Endothelial cell (in vitro differentiated cells): Measurements from ENCODE around the gene THOC7. TPM values are rescaled to one million over a fixed set of nuclear protein-coding genes. Genes with fewer than 3 reads are reported as not detected.
A peak's percentile ranks its signal among the peaks of the same experiment; 100 is the strongest.

ENCODE experiments used
- DNase-seq: peaks from one replicate; pipeline ENCODE4 v3.0.0; 2021; ENCODE audit warnings: low spot score
- H3K27ac Mint-ChIP-seq: one replicate; pipeline ENCODE4 v1.8.0; 2021; ENCODE audit warnings: mixed read lengths, inconsistent platforms; ENCODE audit not compliant: unreplicated experiment
- H3K27me3 Mint-ChIP-seq: one replicate; pipeline ENCODE4 v1.8.0; 2021; ENCODE audit warnings: mild to moderate bottlenecking, moderate library complexity, mixed read lengths, inconsistent platforms; ENCODE audit not compliant: unreplicated experiment
- H3K36me3 Mint-ChIP-seq: one replicate; pipeline ENCODE4 v1.8.0; 2021; ENCODE audit warnings: mild to moderate bottlenecking, low read depth, mixed read lengths, inconsistent platforms; ENCODE audit not compliant: unreplicated experiment
- H3K4me1 Mint-ChIP-seq: one replicate; pipeline ENCODE4 v1.8.0; 2021; ENCODE audit warnings: mild to moderate bottlenecking, mixed read lengths, inconsistent platforms; ENCODE audit not compliant: unreplicated experiment
- H3K4me3 Mint-ChIP-seq: one replicate; pipeline ENCODE4 v1.8.0; 2021; ENCODE audit warnings: mild to moderate bottlenecking, mixed read lengths, inconsistent platforms; ENCODE audit not compliant: unreplicated experiment
- H3K9me3 Mint-ChIP-seq: one replicate; pipeline ENCODE4 v1.8.0; 2021; ENCODE audit warnings: mixed read lengths, inconsistent platforms; ENCODE audit not compliant: unreplicated experiment
- total RNA-seq: library from RNA; stranded (reverse); fragmentation: NEBNext Ultra II Directional; extraction: Animal tissue kit (Norgen Biotek cat#: 25700); gene quantifications from one replicate; pipeline ENCODE4 v1.2.1, GENCODE V29; 2021; ENCODE audit not compliant: unreplicated experiment
- TF ChIP-seq, protein P1 (sequence below): fragments of 200-600 bp; sonication (generic); IDR thresholded peaks from one replicate; pipeline ENCODE4 v1.5.0; 2021; ENCODE audit warnings: antibody characterized with exemption; ENCODE audit not compliant: unreplicated experiment

Gene THOC7
- total RNA-seq, 1 donor from 2014 or later = 47.3 TPM

GRCh38 chr3:63824309-63824708 is 39.3 kb downstream of the THOC7 start:
- Mint-ChIP-seq H3K27ac (no peak overlapping the region), H3K4me1 (no peaks in the 10 kb centered on the region), H3K4me3 (no peak overlapping the region), H3K36me3 (no peaks in the 10 kb centered on the region), H3K9me3 (no peaks in the 10 kb centered on the region), H3K27me3 (no peaks in the 10 kb centered on the region)
- DNase-seq = no peak
- TF ChIP-seq, protein P1, sequence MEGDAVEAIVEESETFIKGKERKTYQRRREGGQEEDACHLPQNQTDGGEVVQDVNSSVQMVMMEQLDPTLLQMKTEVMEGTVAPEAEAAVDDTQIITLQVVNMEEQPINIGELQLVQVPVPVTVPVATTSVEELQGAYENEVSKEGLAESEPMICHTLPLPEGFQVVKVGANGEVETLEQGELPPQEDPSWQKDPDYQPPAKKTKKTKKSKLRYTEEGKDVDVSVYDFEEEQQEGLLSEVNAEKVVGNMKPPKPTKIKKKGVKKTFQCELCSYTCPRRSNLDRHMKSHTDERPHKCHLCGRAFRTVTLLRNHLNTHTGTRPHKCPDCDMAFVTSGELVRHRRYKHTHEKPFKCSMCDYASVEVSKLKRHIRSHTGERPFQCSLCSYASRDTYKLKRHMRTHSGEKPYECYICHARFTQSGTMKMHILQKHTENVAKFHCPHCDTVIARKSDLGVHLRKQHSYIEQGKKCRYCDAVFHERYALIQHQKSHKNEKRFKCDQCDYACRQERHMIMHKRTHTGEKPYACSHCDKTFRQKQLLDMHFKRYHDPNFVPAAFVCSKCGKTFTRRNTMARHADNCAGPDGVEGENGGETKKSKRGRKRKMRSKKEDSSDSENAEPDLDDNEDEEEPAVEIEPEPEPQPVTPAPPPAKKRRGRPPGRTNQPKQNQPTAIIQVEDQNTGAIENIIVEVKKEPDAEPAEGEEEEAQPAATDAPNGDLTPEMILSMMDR = no peak

DNA sequence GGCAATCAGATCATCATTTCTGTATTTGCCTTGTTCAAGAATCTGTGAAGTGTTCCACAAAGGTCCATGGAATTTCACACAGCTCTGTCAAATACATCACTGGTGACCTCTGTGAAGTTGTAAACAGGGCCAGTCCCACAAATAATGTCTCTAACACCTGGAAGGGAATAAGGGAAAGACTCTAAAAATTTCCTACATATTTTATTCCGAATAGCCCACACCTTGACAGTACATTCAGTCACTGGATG is 44.5 kb downstream of the THOC7 start, which contains the start of gene C3orf49:
TSS of gene C3orf49 (plus strand) at position 149 of the 248 bp plus-strand sequence. CDS start 173 bp downstream, outside the sequence.
- Mint-ChIP-seq H3K27ac (no peak within 1 kb of the TSS), H3K9me3 (no peaks in the 10 kb centered on the region), H3K4me1 (no peaks in the 10 kb centered on the region), H3K27me3 (no peaks in the 10 kb centered on the region), H3K36me3 (no peaks in the 10 kb centered on the region), H3K4me3 (no peak within 1 kb of the TSS)
- TF ChIP-seq, protein P1 = no peak
- no peak for DNase-seq

- no peak overlapping the region for H3K4me3 Mint-ChIP-seq
- no peaks in the 10 kb centered on the region for H3K4me1 Mint-ChIP-seq
- H3K36me3 Mint-ChIP-seq = no peaks in the 10 kb centered on the region
- peak; percentile 64 for DNase-seq
- no peaks in the 10 kb centered on the region for H3K9me3 Mint-ChIP-seq
- no peak overlapping the region for H3K27ac Mint-ChIP-seq
- no peaks in the 10 kb centered on the region for H3K27me3 Mint-ChIP-seq
- TF ChIP-seq, protein P1 = peak; percentile 95
Measured at GRCh38 chr3:63818282-63819150, 45.1 kb downstream of the THOC7 start.

- no peaks in the 10 kb centered on the region for H3K9me3 Mint-ChIP-seq
- H3K27me3 Mint-ChIP-seq = no peaks in the 10 kb centered on the region
- no peak overlapping the region for H3K27ac Mint-ChIP-seq
- TF ChIP-seq, protein P1 = no peak
- no peak overlapping the region for H3K4me3 Mint-ChIP-seq
- no peaks in the 10 kb centered on the region for H3K4me1 Mint-ChIP-seq
- no peaks in the 10 kb centered on the region for H3K36me3 Mint-ChIP-seq
- DNase-seq = no peak
Measured at GRCh38 chr3:63817225-63817624, 46.4 kb downstream of the THOC7 start.

DNA sequence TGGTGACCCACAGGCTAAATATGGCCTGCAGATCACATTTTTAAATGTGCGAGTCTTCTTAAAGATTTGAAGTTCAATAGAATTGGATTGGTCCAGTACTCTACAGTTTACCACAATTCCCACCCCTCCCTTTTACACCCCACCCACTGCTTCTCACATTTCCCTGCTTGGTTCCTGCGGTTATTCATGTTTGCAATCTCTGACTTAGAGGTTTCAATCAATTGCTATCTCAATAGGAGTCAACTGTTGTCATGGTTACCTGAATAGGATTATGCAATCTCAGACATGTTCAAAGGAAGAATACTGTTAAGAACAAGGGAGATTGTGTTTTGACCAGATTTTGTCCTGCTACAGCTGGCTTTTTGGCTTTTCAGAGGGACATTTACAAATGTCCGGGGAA is 49.4 kb downstream of the THOC7 start:
- TF ChIP-seq, protein P1 = no peak
- no peaks in the 10 kb centered on the region for H3K9me3 Mint-ChIP-seq
- DNase-seq = no peak
- H3K27ac Mint-ChIP-seq = no peak overlapping the region
- no peaks in the 10 kb centered on the region for H3K36me3 Mint-ChIP-seq
- no peak overlapping the region for H3K4me3 Mint-ChIP-seq
- H3K27me3 Mint-ChIP-seq = no peaks in the 10 kb centered on the region
- no peaks in the 10 kb centered on the region for H3K4me1 Mint-ChIP-seq
